HG02588 (cell line): ENCODE data around the gene RIMKLB.
"Not testable (repeated sequence)": the region's sequence is repeated elsewhere in the genome, so short reads cannot be mapped to it uniquely, and the experiment has no call there.

Experiments
- ATAC-seq: cut with Tn5 transposase; IDR thresholded peaks from one replicate; pipeline ENCODE4 v1.9.1; 2021; ENCODE audit warnings: mild to moderate bottlenecking, moderate library complexity; ENCODE audit not compliant: unreplicated experiment

The RIMKLB gene

DNA sequence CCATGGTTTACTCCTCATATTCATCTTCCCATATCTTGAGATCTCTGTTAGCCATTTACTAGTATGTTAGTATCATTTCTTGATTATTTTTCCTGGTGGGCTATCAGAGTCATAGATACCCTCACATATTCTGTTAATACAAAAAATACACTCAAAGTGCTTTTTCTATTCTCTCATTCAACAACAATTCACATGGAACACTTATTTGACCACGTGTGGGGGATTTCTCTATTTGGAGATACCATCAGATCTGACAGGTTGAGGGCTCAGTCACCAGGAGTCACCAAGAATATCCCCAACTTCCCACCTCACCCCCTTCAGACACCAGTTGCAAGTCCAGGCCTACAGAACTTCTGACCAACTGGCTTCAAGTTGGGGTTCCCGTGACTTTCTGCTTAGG is 72.7 kb downstream of the RIMKLB start:
- ATAC-seq = no peak

DNA sequence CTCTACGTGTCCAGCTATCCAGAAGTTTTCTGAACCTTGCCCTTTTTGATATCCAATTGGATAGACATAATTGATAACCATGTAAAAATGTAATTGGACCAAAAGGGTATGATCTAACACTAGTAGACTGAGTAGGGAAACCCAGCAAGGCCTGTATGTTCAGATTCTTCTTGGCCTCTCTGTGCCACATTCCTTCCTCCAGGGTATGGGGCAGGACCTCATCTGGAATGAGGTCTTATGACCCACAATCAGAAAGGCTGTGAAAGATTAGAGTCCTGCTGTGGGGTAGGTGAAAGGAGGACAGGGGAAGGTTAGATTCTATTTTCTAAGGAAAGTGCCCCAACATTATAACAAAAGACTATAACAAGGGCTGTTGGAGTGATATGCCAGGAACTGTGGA is 73.3 kb downstream of the RIMKLB start:
- no peak for ATAC-seq

DNA sequence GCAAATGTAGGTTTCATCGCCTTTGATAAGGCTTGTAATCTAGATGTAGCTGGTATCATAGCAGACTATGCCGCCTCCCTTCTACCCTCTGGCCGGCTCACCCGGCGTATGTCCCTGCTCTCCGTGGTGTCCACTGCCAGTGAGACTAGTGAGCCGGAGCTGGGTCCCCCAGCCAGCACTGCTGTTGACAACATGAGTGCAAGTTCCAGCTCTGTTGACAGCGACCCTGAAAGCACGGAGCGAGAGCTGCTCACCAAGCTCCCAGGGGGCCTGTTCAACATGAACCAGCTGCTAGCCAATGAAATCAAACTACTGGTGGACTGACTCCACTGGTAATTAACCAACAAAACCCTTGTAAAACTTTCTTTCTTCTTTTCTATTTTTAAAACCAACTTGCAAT is 75.7 kb downstream of the RIMKLB start:
- ATAC-seq = no peak

DNA sequence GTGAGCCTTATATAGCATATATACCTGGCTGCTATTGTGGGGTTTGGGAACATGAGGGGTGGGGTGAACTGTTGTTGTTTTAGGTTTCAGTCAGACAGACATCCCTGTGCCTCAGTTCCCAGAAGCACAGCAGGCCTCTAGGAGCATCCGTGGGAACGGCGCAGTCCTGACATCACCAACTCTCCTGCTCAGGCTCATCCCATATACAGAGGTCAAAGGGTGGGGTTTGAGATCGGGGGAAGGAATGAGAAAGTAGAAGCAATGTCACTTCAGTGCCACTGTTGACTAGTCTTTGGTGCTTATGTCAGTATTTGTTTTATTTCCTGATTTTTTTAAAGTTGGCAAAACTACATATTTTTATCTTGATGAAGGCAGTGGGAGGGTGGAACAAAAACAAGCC is 81.5 kb downstream of the RIMKLB start:
- ATAC-seq = no peak

DNA sequence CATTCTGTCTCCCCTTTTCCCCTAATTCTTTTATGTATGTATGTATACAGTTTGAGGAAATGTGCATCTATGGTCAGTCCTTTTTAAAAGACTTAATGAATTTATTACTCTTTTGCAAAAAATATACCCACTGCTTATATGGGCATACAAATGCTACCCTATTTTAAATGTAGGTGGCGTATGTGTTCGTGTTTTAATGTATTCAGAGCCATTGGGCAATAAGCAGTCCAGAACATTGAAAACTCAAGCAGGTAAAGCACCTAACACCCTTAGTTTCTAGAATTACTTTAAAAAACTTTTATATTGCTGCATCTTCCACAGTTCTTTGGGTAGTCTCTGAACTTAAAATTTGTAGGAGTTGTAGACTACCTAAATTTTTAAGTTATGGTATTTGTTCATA is 82.1 kb downstream of the RIMKLB start:
- no peak for ATAC-seq

DNA sequence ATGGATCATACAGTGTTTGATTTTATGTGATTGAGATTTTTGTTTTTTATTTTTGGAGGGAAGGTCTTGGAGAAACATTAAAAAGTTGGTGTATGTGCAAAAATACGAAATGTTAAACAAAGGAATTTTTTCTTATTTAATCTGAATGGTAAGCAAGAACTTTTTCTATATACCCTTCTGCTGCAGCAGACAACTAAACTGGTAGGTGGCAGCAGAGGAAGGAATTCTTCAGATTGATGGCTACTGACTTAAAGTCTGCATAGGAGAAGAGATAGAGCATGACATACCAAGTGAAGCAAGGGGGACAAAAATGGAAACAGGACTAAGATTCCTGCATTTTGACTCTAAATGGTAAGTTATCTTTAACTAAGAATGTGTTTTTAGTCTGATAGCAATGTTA is 82.6 kb downstream of the RIMKLB start:
- no peak for ATAC-seq

DNA sequence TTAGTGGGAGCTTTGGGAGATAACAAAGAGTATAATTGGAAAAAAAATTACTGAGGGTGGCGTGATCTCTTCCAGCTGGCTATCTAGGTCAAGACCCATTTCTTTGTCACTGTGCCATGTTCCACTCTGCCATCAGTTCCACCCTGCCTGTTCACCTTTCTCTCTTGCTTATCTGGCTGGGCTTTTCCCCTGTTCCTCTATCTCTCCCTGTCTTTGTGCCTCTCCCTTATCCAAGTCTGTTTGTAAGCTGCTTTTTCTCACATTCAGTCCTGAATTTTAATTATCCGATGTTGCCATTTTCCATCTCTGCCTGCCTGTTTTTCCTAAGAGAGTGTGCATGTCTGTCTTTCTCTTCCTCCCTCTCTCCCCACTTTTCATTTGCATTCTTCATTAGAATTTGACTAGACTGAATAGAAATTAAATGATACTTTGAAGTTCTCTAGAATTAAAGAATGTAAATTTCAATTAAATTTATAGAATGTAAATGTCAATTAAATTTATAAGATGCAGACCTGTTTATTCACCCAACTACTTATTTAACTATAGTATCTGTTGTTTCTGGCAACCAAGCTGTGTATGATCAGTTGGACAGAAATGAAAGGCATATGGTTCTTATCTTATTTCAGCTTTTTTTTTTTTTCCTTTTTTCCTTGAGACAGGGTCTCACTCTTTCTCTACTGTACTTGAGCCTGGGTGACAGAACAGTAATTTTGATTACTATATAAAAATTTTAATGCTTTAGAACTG is 83.8 kb downstream of the RIMKLB start:
- ATAC-seq = no peak

DNA sequence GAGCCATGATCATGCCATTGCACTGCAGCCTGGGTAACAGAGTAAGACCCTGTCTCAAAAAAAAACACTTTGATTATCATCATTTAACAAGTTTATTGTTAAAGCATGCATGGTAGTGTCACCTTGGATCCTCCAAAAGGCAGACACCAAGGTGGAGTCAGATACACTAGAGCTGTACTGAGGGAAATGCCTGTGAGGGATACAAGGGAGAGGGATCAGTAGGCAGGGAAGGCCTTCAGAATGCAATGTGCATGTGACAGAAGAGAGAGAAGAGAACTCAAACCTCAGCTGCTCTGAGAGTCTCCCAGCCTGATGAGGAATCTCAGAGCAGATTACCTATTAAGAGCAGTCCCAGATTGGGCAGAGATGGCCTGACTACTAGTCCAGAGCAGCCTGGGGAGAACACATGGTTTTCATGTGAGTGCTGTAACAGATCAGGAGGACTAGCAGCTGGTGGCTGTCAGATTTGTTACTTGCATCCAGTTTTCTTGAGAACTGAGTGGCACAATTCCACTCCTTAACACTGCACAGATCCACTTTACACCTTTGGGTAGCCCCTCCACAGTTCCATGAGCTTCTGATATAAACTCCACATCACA is 86.6 kb downstream of the RIMKLB start:
- ATAC-seq = no peak

DNA sequence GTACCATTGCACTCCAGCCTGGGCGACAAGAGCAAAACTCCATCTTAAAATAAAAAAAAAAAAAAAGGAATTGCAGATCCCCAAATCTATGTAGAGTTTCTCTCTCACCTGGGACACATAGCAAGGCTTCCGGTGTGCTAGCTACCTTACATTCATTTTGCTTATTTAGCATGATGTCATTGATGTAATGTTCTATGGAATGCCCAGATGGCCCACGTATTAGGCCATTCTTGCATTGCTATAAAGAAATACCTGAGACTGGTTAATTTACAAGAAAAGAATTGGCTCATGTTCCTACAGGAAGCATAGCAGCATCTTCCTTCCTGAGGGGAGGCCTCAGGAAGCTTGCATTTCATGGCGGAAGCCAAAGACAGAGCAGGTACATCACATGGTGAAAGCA is 87.7 kb downstream of the RIMKLB start:
- ATAC-seq = no peak

DNA sequence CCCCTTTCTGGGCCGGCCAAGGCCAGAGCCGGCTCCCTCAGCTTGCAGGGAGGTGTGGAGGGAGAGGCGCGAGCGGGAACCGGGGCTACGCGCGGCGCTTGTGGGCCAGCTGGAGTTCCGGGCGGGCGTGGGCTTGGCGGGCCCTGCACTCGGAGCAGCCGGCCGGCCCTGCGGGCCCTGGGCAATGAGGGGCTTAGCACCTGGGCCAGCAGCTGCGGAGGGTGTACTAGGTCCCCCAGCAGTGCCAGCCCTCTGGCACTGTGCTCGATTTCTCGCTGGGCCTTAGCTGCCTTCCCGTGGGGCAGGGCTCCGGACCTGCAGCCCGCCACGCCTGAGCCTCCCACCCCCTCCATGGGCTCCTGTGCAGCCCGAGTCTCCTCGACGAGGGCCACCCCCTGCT is 89.4 kb downstream of the RIMKLB start:
- not testable (repeated sequence) for ATAC-seq

DNA sequence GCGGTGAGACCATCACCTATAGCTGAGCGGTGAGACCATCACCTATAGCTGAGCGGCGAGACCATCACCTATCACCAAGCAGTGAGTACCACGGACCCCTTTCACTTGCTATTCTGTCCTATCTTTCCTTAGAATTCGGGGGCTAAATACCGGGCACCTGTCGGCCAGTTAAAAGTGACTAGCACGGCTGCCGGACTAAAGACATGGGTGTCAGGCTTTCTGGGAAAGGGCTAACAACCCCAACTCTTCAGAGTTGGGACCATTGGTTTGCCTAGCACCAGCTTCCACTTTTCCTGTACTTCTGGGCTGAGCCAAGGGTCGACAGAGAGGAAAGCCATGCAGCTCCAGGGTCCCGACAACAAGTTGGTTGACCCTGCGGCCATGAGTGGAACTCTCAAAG is 90.9 kb downstream of the RIMKLB start:
- not testable (repeated sequence) for ATAC-seq

DNA sequence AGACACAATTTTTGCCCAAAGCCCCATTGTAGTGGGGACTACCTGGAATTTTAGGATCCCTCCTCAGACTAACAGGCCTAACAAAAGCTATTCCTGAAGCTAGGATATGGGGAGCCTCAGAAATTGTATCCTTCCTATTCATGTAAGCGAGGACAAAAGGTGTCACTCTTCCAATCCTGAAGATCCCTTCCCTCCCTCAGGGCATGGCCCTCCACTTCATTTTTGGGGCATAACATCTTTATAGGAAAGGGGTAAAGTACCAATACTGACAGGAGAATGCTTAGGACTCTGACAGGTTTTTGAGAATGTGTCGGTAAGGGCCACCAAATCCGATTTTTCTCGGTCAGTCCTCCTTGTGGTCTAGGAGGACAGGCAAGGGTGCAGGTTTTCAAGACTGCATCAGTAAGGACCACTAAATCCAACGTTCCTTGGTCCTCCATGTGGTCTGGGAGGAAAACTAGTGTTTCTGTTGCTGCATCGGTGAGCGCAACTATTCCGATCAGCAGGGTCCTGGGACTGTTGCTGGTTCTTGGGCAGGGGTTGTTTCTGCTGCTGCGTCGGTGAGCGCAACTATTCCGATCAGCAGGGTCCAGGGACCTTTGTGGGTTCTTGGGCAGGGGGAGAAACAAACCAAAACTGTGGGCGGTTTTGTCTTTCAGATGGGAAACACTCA is 91.7 kb downstream of the RIMKLB start:
- not testable (repeated sequence) for ATAC-seq

DNA sequence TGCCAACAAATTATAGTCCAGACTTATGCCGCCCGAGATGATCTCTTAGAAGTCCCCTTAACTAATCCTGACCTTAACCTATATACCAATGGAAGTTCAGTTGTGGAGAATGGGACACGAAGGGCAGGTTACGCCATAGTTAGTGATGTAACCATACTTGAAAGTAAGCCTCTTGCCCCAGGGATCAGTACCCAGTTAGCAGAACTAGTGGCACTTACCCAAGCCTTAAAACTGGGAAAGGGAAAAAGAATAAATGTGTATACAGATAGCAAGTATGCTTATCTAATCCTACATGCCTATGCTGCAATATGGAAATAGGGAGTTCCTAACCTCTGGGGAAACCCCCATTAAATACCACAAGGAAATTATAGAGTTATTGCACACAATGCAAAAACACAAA is 95.4 kb downstream of the RIMKLB start:
- ATAC-seq = not testable (repeated sequence)

DNA sequence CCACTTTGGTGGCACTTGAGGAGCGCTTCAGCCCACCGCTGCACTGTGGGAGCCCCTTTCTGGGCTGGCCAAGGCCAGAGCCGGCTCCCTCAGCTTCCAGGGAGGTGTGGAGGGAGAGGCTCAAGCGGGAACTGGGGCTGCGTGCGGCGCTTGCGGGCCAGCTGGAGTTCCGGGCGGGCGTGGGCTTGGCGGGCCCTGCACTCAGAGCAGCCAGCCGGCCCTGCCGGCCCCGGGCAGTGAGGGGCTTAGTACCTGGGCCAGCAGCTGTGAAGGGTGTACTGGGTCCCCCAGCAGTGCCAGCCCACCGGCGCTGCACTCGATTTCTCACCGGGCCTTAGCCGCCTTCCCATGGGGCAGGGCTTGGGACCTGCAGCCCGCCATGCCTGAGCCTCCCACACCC is 96.8 kb downstream of the RIMKLB start:
- not testable (repeated sequence) for ATAC-seq

DNA sequence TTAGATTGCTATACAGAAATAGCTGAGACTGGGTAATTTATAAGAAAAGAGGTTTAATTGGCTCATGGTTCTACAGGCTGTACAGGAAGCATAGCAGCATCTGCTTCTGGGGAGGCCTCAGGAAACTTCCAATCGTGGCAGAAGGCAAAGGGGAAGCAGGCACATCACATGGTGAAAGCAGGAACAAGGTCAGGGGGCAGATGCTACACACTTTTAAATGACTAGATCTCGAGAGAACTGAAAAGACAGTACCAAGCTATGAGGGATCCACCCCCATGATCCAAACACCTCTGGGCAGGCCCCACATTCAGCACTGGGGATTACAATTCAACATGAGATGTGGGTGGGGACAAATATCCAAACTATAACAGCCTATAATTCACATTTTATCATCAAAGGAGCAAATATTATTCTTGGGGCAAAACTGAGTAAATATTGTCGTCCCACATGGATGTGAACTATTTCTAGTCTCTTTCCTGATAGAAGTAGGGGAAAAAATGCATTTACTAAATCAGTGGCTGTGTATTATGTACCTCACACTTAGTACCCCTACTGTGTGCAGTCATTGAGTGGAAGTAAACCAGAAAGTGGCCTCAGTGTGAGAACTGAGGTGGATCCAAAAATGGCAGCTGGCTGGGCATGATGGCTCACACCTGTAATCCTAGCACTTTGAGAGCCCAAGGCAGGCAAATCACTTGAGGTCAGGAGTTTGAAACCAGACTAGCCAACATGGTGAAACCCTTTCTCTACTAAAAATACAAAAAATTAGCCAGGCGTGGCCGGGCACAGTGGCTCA is 99.2 kb downstream of the RIMKLB start:
- ATAC-seq = no peak

DNA sequence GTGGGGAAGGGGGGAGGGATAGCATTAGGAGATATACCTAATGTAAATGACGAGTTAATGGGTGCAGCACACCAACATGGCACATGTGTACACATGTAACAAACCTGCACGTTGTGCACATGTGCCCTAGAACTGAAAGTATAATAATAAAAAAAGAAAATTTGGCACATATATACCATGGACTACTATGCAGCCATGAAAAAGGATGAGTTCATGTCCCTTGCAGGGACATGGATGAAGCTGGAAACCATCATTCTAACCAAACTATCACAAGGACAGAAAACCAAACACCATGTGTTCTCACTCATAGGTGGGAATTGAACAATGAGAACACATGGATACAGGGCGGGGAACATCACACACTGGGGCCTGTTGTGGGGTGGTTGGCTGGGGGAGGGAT is 103.4 kb downstream of the RIMKLB start:
- not testable (repeated sequence) for ATAC-seq

DNA sequence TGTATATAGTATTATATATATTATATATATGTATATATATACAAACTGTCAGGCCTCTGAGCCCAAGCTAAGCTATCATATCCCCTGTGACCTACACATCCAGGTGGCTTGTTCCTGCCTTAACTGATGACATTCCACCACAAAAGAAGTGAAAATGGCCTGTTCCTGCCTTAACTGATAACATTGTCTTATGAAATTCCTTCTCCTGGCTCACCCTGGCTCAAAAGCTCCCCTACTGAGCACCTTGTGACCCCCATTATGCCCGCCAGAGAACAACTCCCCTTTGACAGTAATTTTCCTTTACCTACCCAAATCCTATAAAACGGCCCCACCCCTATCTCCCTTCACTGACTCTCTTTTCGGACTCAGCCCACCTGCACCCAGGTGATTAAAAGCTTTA is 107.0 kb downstream of the RIMKLB start:
- ATAC-seq = not testable (repeated sequence)

DNA sequence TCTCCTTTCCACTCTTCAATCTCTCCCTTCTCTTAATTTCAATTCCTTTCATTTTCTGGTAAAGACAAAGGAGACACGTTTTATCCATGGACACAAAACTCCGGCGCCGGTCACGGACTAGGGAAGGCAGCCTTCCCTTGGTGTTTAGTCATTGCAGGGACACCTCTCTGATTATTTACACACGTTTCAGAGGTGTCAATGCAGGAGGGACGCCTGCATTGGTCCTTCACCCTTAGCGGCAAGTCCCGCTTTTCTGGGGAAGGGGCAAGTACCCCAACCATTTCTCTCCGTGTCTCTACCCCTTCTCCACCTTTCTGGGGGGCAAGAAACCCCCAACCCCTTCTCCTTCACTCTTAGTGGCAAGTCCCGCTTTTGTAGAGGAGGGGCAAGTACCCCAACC is 107.7 kb downstream of the RIMKLB start:
- ATAC-seq = not testable (repeated sequence)

DNA sequence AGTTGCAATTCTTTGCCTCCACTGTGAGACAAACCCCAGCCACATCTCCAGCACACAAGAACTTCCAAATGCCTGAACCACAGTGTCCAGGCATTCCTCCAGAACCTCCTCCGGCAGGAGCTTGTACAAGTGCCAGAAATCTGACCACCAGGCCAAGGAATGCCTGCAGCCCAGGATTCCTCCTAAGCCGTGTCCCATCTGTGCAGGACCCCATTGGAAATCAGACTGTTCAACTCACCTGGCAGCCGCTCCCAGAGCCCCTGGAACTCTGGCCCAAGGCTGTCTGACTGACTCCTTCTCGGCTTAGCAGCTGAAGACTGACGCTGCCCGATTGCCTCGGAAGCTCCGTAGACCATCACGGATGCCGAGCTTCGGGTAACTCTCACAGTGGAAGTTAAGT is 109.3 kb downstream of the RIMKLB start:
- not testable (repeated sequence) for ATAC-seq

DNA sequence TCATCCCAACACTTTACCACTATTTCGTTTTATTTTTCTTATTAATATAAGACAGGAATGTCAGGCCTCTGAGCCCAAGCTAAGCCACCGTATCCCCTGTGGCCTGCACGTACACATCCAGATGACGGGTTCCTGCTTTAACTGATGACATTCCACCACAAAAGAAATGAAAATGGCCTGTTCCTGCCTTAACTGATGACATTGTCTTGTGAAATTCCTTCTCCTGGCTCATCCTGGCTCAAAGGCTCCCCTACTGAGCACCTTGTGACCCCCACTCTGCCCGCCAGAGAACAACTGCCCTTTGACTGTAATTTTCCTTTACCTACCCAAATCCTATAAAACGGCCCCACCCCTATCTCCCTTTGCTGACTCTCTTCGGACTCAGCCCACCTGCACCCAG is 112.3 kb downstream of the RIMKLB start:
- not testable (repeated sequence) for ATAC-seq

DNA sequence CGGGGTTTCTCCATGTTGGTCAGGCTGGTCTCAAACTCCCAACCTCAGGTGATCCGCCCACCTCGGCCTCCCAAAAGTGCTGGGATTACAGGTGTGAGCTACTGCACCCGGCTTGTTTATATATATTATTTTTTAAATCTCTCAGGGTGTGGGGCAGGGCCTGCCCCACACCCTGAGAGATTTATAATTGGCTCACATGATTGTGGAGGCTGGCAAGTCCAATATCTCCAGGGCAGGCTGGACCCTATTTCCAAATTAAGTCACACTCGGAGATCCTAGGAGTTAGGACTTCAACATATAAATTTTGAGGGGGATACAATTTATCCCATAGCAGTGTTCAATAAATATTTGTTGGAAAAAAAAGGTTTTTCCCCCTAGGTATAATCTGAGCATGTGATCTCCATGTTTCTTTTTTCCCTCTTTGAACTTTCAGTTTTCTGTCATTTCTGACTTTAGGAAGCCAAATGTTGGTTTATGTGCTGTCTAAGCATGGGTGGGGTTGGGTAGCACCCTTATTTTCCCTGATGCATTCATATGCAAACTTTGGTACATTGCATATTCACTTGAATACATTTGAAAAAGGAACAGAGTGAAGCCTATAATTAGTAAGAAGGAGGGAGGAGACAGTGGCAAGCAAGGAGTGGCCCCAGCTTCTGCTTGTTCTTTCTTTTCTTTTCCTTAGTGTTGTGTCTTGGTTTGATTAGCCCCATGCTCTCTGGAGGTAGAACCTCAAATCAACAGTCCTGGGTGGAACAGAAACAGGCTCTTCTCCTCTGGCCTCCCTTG is 116.0 kb downstream of the RIMKLB start:
- ATAC-seq = no peak
